Activated naive CD8-positive, alpha-beta T cell (primary cell): ENCODE data around the gene CYS1.
"Not testable (repeated sequence)": the region's sequence is repeated elsewhere in the genome, so short reads cannot be mapped to it uniquely, and the experiment has no call there.

ENCODE experiments used
- H3K27ac Mint-ChIP-seq: one replicate; pipeline ENCODE4 v1.8.0; 2021; ENCODE audit warnings: mixed read lengths
- H3K27me3 Mint-ChIP-seq: one replicate; pipeline ENCODE4 v1.8.0; 2021; ENCODE audit warnings: mixed read lengths
- H3K36me3 Mint-ChIP-seq: one replicate; pipeline ENCODE4 v1.8.0; 2021; ENCODE audit warnings: mixed read lengths
- H3K4me1 Mint-ChIP-seq: one replicate; pipeline ENCODE4 v1.8.0; 2021; ENCODE audit warnings: low read depth, mixed read lengths
- H3K4me3 Mint-ChIP-seq: one replicate; pipeline ENCODE4 v1.8.0; 2021; ENCODE audit warnings: mild to moderate bottlenecking, mixed read lengths
- H3K9me3 Mint-ChIP-seq: one replicate; pipeline ENCODE4 v1.8.0; 2021; ENCODE audit warnings: low read depth, mixed read lengths

Gene CYS1

GRCh38 chr2:10013651-10014417 lies 66.4 kb downstream of the CYS1 start:
- not testable (repeated sequence) for H3K27ac Mint-ChIP-seq, H3K4me3 Mint-ChIP-seq

GRCh38 chr2:10012963-10013461 lies 67.2 kb downstream of the CYS1 start:
- no peaks in the 10 kb centered on the region for H3K4me1 Mint-ChIP-seq

More at GRCh38 chr2:10013651-10014417, 66.4 kb downstream of the CYS1 start:
- not testable (repeated sequence) for H3K27me3 Mint-ChIP-seq, H3K4me1 Mint-ChIP-seq, H3K9me3 Mint-ChIP-seq, H3K36me3 Mint-ChIP-seq

GRCh38 chr2:10012366-10012962 lies 67.7 kb downstream of the CYS1 start:
- not testable (repeated sequence) for H3K27me3 Mint-ChIP-seq, H3K9me3 Mint-ChIP-seq, H3K27ac Mint-ChIP-seq, H3K4me1 Mint-ChIP-seq, H3K4me3 Mint-ChIP-seq, H3K36me3 Mint-ChIP-seq

More at GRCh38 chr2:10012963-10013461, 67.2 kb downstream of the CYS1 start:
- no peak overlapping the region for H3K4me3 Mint-ChIP-seq
- no peak overlapping the region for H3K27ac Mint-ChIP-seq
- H3K36me3 Mint-ChIP-seq: no peaks in the 10 kb centered on the region
- peaks cover 4% of the 10 kb centered on the region for H3K27me3 Mint-ChIP-seq
- peaks cover 4% of the 10 kb centered on the region for H3K9me3 Mint-ChIP-seq

GRCh38 chr2:10011606-10012325 lies 68.4 kb downstream of the CYS1 start:
- H3K27me3 Mint-ChIP-seq, H3K27ac Mint-ChIP-seq, H3K4me1 Mint-ChIP-seq, H3K36me3 Mint-ChIP-seq, H3K4me3 Mint-ChIP-seq, H3K9me3 Mint-ChIP-seq: not testable (repeated sequence)

- H3K27ac Mint-ChIP-seq, H3K9me3 Mint-ChIP-seq, H3K36me3 Mint-ChIP-seq, H3K4me3 Mint-ChIP-seq, H3K4me1 Mint-ChIP-seq, H3K27me3 Mint-ChIP-seq: not testable (repeated sequence)
Measured at GRCh38 chr2:10010861-10011605, 69.2 kb downstream of the CYS1 start.

- Mint-ChIP-seq H3K9me3 (no peaks in the 10 kb centered on the region), H3K36me3 (no peaks in the 10 kb centered on the region), H3K27me3 (peaks cover 8% of the 10 kb centered on the region), H3K4me1 (no peaks in the 10 kb centered on the region), H3K4me3 (no peak overlapping the region), H3K27ac (no peak overlapping the region)
Measured at GRCh38 chr2:10009811-10010781, 70.1 kb downstream of the CYS1 start.

- Mint-ChIP-seq H3K9me3 (no peaks in the 10 kb centered on the region), H3K27ac (no peak overlapping the region), H3K4me1 (no peaks in the 10 kb centered on the region), H3K27me3 (peaks cover 8% of the 10 kb centered on the region), H3K4me3 (no peak overlapping the region), H3K36me3 (no peaks in the 10 kb centered on the region)
Measured at GRCh38 chr2:10009271-10009810, 70.9 kb downstream of the CYS1 start.

- no peak overlapping the region for H3K27ac Mint-ChIP-seq
- H3K27me3 Mint-ChIP-seq: peaks cover 8% of the 10 kb centered on the region
- H3K36me3 Mint-ChIP-seq: no peaks in the 10 kb centered on the region
- no peaks in the 10 kb centered on the region for H3K4me1 Mint-ChIP-seq
- H3K9me3 Mint-ChIP-seq: no peaks in the 10 kb centered on the region
- H3K4me3 Mint-ChIP-seq: no peak overlapping the region
Measured at GRCh38 chr2:10008809-10009176, 71.4 kb downstream of the CYS1 start.

GRCh38 chr2:10007921-10008808 lies 72.0 kb downstream of the CYS1 start:
- Mint-ChIP-seq H3K27me3 (peaks cover 8% of the 10 kb centered on the region), H3K36me3 (no peaks in the 10 kb centered on the region), H3K4me1 (no peaks in the 10 kb centered on the region), H3K27ac (no peak overlapping the region), H3K4me3 (no peak overlapping the region), H3K9me3 (no peaks in the 10 kb centered on the region)

- no peak overlapping the region for H3K4me3 Mint-ChIP-seq
- no peaks in the 10 kb centered on the region for H3K9me3 Mint-ChIP-seq
- H3K4me1 Mint-ChIP-seq: no peaks in the 10 kb centered on the region
- H3K36me3 Mint-ChIP-seq: no peaks in the 10 kb centered on the region
- peaks cover 8% of the 10 kb centered on the region for H3K27me3 Mint-ChIP-seq
- H3K27ac Mint-ChIP-seq: no peak overlapping the region
Measured at GRCh38 chr2:10007435-10007834, 72.8 kb downstream of the CYS1 start.
